Measurements from ENCODE around the gene AGPAT4.

Gene AGPAT4

DNA sequence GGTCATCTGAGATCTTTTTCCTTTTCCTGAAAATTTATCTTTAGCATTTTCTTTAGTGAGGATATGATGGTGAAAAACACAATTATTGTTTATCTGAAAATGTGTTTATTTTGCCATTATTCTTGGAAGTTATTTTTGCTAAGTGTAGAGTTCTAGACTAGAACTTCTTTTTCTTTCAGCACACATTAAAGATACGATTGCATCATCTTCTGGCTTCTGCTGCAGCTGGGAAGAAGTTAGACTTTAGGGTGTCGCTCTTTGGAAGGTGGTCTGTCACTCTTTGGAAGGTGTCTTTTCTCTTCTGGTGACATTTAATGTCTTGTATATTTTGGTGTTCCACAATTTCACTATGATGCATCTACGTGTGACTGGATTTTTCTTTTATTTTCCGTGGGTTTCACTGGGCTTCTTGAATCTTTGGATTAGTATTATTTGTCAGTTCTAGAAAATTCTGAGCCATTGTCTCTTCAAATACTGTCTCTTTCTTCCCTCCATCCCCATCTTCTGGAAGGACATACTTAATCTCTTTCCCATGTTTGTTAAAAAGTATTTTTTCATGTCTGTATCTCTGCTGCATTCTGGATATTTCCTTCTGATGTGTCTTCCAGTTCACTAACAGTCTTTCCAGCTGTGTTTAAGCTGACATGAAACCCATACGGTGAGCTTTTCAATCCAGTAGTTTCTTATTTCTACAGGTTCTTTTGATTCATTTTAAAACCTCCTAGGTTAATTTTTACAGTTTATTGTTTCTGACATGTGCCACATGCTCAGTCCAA is 81.0 kb downstream of the AGPAT4 start:
- no peaks in the 10 kb centered on the region for H4K20me1 ChIP-seq (ENCODE audit: insufficient read depth, low read length, poor library complexity, severe bottlenecking)
- no peaks in the 10 kb centered on the region for H3K27me3 ChIP-seq (ENCODE audit: insufficient read depth, low read length, poor library complexity, severe bottlenecking)

DNA sequence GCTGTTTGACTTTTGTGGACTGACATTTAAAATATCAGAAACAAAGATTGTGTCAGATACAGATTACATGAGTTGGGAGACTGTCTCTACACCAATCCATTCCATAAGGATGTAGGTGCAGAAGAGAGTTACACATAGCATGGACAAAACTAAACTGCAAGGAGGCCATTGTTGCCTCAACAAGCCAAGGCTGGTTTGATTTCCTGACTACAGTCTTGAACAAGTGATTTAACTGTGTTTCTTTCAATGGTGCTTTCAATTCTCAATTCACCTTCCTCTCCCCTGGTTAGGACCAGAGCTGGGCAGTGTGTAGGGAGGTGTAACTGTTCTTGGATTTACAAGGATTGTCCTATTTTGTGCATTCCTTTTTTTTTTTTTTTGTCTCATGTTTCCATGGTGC is 82.2 kb downstream of the AGPAT4 start:
- Histone ChIP-seq H4K20me1 (ENCODE audit: insufficient read depth, low read length, poor library complexity, severe bottlenecking) (no peaks in the 10 kb centered on the region), H3K27me3 (ENCODE audit: insufficient read depth, low read length, poor library complexity, severe bottlenecking) (no peaks in the 10 kb centered on the region), H3K4me3 (ENCODE audit: low read length, poor library complexity, severe bottlenecking) (no peak overlapping the region), H3K79me2 (ENCODE audit: insufficient read depth, low read length) (no peaks in the 10 kb centered on the region), H2AFZ (ENCODE audit: low read length) (no peak overlapping the region), H3K9me3 (ENCODE audit: insufficient read depth, low read depth, low read length) (0 out of 2 replicates have a peak, but pooled peaks cover 8% of the 10 kb centered on the region), H3K9me2 (replicated peaks; ENCODE audit: low read depth, low read length) (no peaks in the 10 kb centered on the region), H3K9ac (ENCODE audit: low read depth, low read length, poor library complexity, severe bottlenecking) (no peak overlapping the region), H3K4me2 (ENCODE audit: low read depth, low read length, poor library complexity, severe bottlenecking) (no peak overlapping the region), H3K36me3 (ENCODE audit: insufficient read depth, low read length) (no peaks in the 10 kb centered on the region), H3F3A (ENCODE audit: low read depth) (no peaks in the 10 kb centered on the region), H3K4me1 (ENCODE audit: insufficient read depth, low read length, poor library complexity, severe bottlenecking) (no peaks in the 10 kb centered on the region)
- TF ChIP-seq CTCF (conservative IDR thresholded peaks at IDR 0.05; ENCODE audit: low read length) (no peak), EZH2phosphoT487 (IDR thresholded peaks at IDR 0.05; ENCODE audit: borderline replicate concordance) (no peak)

More for the DNA sequence above, 81.0 kb downstream of the AGPAT4 start:
- Histone ChIP-seq H3K4me1 (ENCODE audit: insufficient read depth, low read length, poor library complexity, severe bottlenecking) (no peaks in the 10 kb centered on the region), H3K9me2 (replicated peaks; ENCODE audit: low read depth, low read length) (no peaks in the 10 kb centered on the region), H3K9me3 (ENCODE audit: insufficient read depth, low read depth, low read length) (0 out of 2 replicates have a peak, but pooled peaks cover 8% of the 10 kb centered on the region), H3F3A (ENCODE audit: low read depth) (no peaks in the 10 kb centered on the region), H3K4me2 (ENCODE audit: low read depth, low read length, poor library complexity, severe bottlenecking) (no peak overlapping the region), H3K9ac (ENCODE audit: low read depth, low read length, poor library complexity, severe bottlenecking) (no peak overlapping the region), H3K79me2 (ENCODE audit: insufficient read depth, low read length) (no peaks in the 10 kb centered on the region), H3K4me3 (ENCODE audit: low read length, poor library complexity, severe bottlenecking) (no peak overlapping the region), H3K36me3 (ENCODE audit: insufficient read depth, low read length) (no peaks in the 10 kb centered on the region), H2AFZ (ENCODE audit: low read length) (no peak overlapping the region)
- TF ChIP-seq EZH2phosphoT487 (IDR thresholded peaks at IDR 0.05; ENCODE audit: borderline replicate concordance) (no peak), CTCF (conservative IDR thresholded peaks at IDR 0.05; ENCODE audit: low read length) (no peak)

DNA sequence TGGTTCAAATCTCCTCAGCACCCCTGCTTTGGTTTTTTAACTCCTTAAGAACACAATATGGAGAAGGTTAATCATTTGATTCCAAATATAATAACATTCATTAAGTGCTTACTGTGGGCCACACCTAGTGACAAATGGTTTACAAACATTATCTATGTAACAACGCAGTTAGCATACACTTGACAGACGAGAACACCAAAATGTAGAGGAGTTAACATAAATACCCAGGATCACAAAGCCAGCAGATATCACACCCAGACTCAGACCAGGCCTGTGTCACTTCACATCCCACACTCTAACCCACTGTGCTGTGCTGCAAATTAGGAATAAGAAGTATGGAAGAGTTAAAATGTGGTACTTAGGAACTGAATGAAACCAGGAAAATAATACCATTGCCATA is 82.9 kb downstream of the AGPAT4 start:
- H3K9ac ChIP-seq (ENCODE audit: low read depth, low read length, poor library complexity, severe bottlenecking), result no peak overlapping the region
- no peaks in the 10 kb centered on the region for H3K79me2 ChIP-seq (ENCODE audit: insufficient read depth, low read length)
- TF ChIP-seq EZH2phosphoT487 (IDR thresholded peaks at IDR 0.05; ENCODE audit: borderline replicate concordance) (no peak), CTCF (conservative IDR thresholded peaks at IDR 0.05; ENCODE audit: low read length) (no peak)
- H3F3A ChIP-seq (ENCODE audit: low read depth), result no peaks in the 10 kb centered on the region
- H3K4me1 ChIP-seq (ENCODE audit: insufficient read depth, low read length, poor library complexity, severe bottlenecking), result no peaks in the 10 kb centered on the region
- no peaks in the 10 kb centered on the region for H3K27me3 ChIP-seq (ENCODE audit: insufficient read depth, low read length, poor library complexity, severe bottlenecking)
- H3K4me2 ChIP-seq (ENCODE audit: low read depth, low read length, poor library complexity, severe bottlenecking), result no peak overlapping the region
- 0 out of 2 replicates have a peak, but pooled peaks cover 8% of the 10 kb centered on the region for H3K9me3 ChIP-seq (ENCODE audit: insufficient read depth, low read depth, low read length)
- H3K9me2 ChIP-seq (replicated peaks; ENCODE audit: low read depth, low read length), result no peaks in the 10 kb centered on the region
- no peak overlapping the region for H2AFZ ChIP-seq (ENCODE audit: low read length)
- H3K4me3 ChIP-seq (ENCODE audit: low read length, poor library complexity, severe bottlenecking), result no peak overlapping the region
- H3K36me3 ChIP-seq (ENCODE audit: insufficient read depth, low read length), result no peaks in the 10 kb centered on the region
- H4K20me1 ChIP-seq (ENCODE audit: insufficient read depth, low read length, poor library complexity, severe bottlenecking), result no peaks in the 10 kb centered on the region
